Activated CD4-positive, alpha-beta T cell treated with anti-CD3 and anti-CD28 coated beads, Interleukin-2, amount 10 ng/mL, durations not matched to agents 7 days and 5 days (primary cell): Measurements from ENCODE around the gene JAKMIP1. TPM values are rescaled to one million over a fixed set of nuclear protein-coding genes. Genes with fewer than 3 reads are reported as not detected.

ENCODE experiments used
- CTCF ChIA-PET: fragments of 350-600 bp; sonication (Branson Sonifier 250); formaldehyde crosslinking; loops from one replicate; lab custom pipeline; 2021; ENCODE audit warnings: antibody characterized with exemption; lab: Charles Lee
- POLR2A ChIA-PET: fragments of 350-600 bp; sonication (Branson Sonifier 250); formaldehyde crosslinking; loops from one replicate; lab custom pipeline; 2021; ENCODE audit warnings: antibody characterized with exemption; lab: Charles Lee
- DNase-seq: peaks from one replicate; pipeline ENCODE4 v3.0.0-alpha.2; 2020
- H3K27ac Mint-ChIP-seq: one replicate; pipeline ENCODE4 v1.8.0; 2021; ENCODE audit warnings: mild to moderate bottlenecking, moderate library complexity, mixed read lengths
- H3K27me3 Mint-ChIP-seq: one replicate; pipeline ENCODE4 v1.8.0; 2021; ENCODE audit warnings: mixed read lengths
- H3K36me3 Mint-ChIP-seq: one replicate; pipeline ENCODE4 v1.8.0; 2021; ENCODE audit warnings: low read depth, mixed read lengths
- H3K4me1 Mint-ChIP-seq: one replicate; pipeline ENCODE4 v1.8.0; 2021; ENCODE audit warnings: mixed read lengths
- H3K4me3 Mint-ChIP-seq: one replicate; pipeline ENCODE4 v1.8.0; 2021; ENCODE audit warnings: mild to moderate bottlenecking, moderate library complexity, mixed read lengths
- H3K9me3 Mint-ChIP-seq: one replicate; pipeline ENCODE4 v1.8.0; 2021; ENCODE audit warnings: mixed read lengths
- total RNA-seq, 2 experiments: library from RNA; stranded (reverse); gene quantifications; one replicate each; pipeline ENCODE4 v1.2.3, GENCODE V29; 2021

JAKMIP1 gene
- total RNA-seq, 2 experiments from 2014 or later: 9.6 to 10.9 TPM

DNA sequence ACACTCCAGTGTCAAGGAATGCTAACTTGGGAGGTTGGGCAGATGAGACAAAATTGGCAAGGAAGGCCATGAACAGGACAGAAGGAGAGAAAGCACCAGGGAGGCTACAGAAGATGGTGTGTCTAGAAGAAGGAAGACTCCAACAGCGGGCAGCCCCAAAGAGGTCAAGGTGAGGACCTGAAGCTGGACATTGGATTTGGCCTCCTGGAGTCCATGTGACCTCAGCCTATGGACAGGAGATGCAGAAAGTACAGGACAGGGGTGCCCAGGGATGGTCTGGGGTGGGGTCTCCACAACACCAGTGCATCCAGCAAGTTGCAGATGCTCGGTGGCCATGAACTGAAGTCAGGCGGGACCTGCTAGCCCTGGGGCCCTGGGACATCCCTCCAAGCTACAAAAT is 86.2 kb downstream of the JAKMIP1 start:
- Mint-ChIP-seq H3K4me3 (no peak overlapping the region), H3K9me3 (no peaks in the 10 kb centered on the region), H3K27ac (no peak overlapping the region), H3K27me3 (peaks cover 7% of the 10 kb centered on the region), H3K36me3 (peaks cover 4% of the 10 kb centered on the region), H3K4me1 (peaks cover 14% of the 10 kb centered on the region)
- no peak for DNase-seq
- CTCF ChIA-PET: interaction anchor here (0.8 to 1.1 kb wide), 3 partner anchors 72 to 319 kb away, joined by 3 read pairs; no protein-coding TSS in a partner anchor
- POLR2A ChIA-PET: no interaction called here

DNA sequence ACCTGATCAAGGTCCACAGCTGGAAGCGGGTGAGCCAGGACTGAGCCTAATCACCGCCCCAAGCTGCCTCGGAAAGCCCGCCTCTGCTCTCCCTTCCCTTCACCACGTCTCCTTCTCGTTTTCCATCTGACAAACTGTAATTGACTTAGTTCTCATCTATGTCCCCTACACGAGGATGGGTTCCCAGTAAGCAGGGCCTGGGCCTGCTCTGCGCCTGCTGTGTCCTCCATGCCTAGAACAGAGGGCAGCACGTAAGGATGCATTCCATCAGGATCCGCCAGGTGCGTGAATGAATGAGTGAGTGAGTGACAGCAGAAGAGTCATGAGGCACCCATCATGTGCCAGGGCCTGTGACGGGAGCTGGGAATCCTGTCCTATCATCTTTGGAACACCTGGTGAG is 86.7 kb downstream of the JAKMIP1 start:
- H3K27ac Mint-ChIP-seq: no peak overlapping the region

DNA sequence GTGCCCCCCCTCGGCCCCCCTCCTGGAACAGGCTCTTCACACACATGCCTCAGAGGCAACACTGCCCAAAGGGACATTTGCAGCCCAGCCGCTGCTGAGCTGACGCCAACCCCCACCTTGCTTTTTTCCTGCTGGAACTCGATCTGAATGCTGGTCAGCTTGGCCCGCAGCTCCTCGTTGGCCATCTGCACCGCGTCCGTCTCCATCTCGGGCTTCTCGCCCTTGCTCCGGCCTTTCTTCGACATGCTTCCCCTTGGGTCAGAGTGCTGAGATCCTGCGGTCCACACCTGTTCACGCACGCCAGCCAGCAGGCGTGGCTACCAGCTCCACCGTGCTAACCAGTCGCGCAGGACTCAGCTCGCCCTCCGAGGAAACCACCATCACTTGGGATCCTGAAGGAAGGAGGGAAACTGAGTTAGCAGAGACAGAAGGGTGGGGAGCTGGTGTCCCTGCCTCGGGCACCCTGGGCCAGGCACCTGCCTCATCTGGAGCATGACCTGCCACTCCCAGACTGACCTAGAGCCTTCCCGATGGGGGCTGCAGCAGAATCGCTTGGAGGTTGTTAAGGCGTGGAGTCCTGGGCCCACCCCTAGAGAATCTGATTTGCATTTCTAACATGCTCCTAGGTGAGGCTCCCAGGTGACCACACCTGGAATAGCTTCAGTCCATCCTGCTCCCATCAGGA is 87.6 kb downstream of the JAKMIP1 start:
- Mint-ChIP-seq H3K36me3 (peaks cover 4% of the 10 kb centered on the region), H3K4me3 (no peak overlapping the region), H3K27me3 (peaks cover 7% of the 10 kb centered on the region), H3K9me3 (no peaks in the 10 kb centered on the region), H3K27ac (no peak overlapping the region), H3K4me1 (peaks cover 14% of the 10 kb centered on the region)
- CTCF ChIA-PET: interaction anchor here (1.5 kb wide), 1 partner anchor 22 kb away, joined by 6 read pairs; no protein-coding TSS in a partner anchor
- DNase-seq: no peak
- POLR2A ChIA-PET: no interaction called here

More for the DNA sequence above, 86.7 kb downstream of the JAKMIP1 start:
- Mint-ChIP-seq H3K4me1 (peaks cover 14% of the 10 kb centered on the region), H3K36me3 (peaks cover 4% of the 10 kb centered on the region), H3K4me3 (no peak overlapping the region), H3K27me3 (peaks cover 7% of the 10 kb centered on the region), H3K9me3 (no peaks in the 10 kb centered on the region)
- ChIA-PET POLR2A (no interaction called here), CTCF (interaction anchor here (0.9 to 1.1 kb wide), 2 partner anchors 71 to 217 kb away, joined by 3 read pairs; no protein-coding TSS in a partner anchor)
- no peak for DNase-seq

DNA sequence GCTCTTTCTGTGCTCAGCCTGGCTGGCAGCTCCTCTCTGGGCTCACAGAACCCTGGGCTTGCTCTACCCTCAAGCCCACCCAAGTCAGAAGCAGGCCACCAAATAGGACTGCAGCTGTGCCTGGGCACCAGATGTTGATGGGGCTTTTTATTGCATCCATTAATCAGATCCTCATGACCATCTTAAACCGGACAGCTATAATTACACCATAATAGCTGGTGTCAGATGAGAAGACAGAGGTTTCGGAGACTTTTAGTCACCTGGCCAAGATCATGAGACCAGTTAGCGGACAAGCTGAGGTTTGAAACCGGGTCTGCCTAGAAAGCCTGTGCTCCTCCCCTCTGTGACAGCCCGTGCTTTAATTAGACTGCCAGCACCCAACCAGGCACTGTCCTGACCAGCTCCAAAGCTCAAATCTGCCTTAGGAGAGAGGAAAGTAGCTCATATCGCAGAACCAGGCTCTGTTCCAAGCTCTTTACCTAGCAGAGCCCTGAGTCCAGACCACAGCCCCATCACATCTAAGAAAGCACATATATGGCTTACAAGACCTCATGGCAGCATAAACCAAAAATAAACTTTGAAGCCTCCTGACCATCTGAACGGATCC is 88.9 kb downstream of the JAKMIP1 start:
- H3K4me3 Mint-ChIP-seq: no peak overlapping the region
- H3K4me1 Mint-ChIP-seq: peaks cover 14% of the 10 kb centered on the region
- DNase-seq: no peak
- H3K9me3 Mint-ChIP-seq: no peaks in the 10 kb centered on the region
- H3K36me3 Mint-ChIP-seq: peaks cover 4% of the 10 kb centered on the region
- no peaks in the 10 kb centered on the region for H3K27me3 Mint-ChIP-seq
- no peak overlapping the region for H3K27ac Mint-ChIP-seq
- ChIA-PET POLR2A (no interaction called here), CTCF (interaction anchor here (1.5 kb wide), 1 partner anchor 23 kb away, joined by 6 read pairs; no protein-coding TSS in a partner anchor)

DNA sequence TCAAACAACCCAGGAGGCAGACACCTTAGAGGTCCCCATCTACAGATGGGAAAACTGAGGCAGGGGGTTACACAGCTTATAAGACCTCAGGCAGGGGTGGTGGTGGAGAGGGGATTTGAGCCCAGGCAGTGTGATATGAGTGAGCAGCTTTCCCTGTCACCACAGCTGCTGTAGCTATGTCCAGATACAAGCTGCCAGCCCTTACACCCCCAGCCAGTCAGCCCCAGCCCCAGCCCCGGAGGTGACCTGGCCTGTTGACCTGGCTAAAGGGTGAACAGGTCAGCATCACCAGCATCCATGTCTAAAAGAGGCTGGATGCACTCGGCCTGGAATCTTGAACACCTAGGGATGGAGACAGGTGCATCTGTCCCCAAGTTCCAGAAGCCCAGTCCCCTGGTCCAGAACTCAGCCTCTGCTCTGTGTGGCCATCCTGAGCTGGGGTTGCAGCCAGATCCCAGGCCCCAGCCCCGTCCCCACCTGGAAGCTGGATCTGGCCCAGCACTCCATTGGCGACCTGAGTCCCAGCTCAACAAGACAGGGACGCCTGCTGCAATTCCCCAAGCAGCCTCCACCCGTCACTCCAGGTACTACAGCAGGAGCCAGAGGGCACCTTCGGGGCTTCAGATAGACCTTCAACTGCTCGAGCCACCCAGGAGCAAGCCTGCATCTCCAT is 89.5 kb downstream of the JAKMIP1 start:
- Mint-ChIP-seq H3K9me3 (no peaks in the 10 kb centered on the region), H3K27ac (no peak overlapping the region), H3K4me1 (peaks cover 14% of the 10 kb centered on the region), H3K27me3 (no peaks in the 10 kb centered on the region), H3K4me3 (no peak overlapping the region), H3K36me3 (peaks cover 6% of the 10 kb centered on the region)
- ChIA-PET CTCF (no interaction called here), POLR2A (no interaction called here)
- no peak for DNase-seq

DNA sequence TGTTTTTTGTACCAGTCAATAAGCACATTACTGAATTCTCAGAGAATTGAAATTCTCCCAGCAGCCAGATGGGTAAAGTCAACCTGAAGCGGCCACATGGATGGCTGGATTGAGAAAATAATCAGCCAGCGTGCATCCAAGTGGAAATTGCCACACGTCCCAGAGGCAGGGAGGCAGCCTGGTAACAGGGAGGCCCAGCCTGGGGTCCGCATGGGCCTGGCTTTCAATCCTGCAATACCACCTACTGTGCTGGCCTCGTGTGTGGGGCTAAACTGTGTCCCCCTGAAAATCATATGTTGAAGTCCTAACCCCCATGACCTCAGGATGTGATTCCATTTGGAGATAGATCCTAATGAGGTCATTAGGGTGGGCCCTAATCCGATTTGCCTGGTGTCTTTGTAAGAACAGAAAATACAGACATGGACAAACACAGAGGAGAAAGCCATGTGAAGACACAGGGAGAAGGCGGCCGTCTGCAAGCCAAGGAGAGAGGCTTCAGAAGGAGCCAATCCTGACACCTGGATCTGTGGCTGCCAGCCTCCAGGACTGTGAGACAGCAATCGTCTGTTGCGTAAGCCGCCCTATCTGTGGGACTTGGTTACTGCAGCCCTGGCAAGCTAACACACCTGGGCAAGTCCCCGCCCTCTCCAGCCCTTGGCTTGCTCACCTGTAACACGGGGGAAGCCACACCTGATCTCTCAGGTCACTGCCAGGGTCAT is 90.3 kb downstream of the JAKMIP1 start:
- Mint-ChIP-seq H3K27me3 (no peaks in the 10 kb centered on the region), H3K9me3 (no peaks in the 10 kb centered on the region), H3K27ac (no peak overlapping the region), H3K4me1 (peaks cover 13% of the 10 kb centered on the region), H3K36me3 (peaks cover 7% of the 10 kb centered on the region), H3K4me3 (no peak overlapping the region)
- ChIA-PET POLR2A (no interaction called here), CTCF (no interaction called here)
- no peak for DNase-seq

DNA sequence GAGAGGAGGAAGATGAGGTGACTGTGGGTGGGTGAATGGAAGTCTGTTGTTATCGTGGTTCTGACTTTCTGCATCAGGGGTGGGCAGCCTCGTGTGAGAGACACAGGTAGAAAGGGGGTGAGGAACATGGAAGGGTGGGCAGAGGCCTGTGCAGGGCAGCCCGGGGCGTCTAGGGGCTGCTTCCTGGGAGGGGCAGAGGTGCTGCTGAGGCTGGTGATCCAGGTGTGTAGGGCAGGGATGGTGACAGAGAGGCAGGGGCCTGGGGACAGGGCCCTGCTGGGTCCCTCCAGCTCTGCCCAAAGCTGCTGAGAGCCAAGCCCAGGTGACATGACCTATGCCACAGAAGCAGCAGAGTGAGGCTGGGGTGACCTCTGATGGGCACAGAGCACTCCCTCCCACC is 92.5 kb downstream of the JAKMIP1 start:
- Mint-ChIP-seq H3K27me3 (no peaks in the 10 kb centered on the region), H3K27ac (no peak overlapping the region), H3K9me3 (no peaks in the 10 kb centered on the region), H3K4me1 (no peaks in the 10 kb centered on the region), H3K4me3 (no peak overlapping the region), H3K36me3 (peaks cover 11% of the 10 kb centered on the region)
- no peak for DNase-seq
- POLR2A ChIA-PET: no interaction called here
- CTCF ChIA-PET: no interaction called here

DNA sequence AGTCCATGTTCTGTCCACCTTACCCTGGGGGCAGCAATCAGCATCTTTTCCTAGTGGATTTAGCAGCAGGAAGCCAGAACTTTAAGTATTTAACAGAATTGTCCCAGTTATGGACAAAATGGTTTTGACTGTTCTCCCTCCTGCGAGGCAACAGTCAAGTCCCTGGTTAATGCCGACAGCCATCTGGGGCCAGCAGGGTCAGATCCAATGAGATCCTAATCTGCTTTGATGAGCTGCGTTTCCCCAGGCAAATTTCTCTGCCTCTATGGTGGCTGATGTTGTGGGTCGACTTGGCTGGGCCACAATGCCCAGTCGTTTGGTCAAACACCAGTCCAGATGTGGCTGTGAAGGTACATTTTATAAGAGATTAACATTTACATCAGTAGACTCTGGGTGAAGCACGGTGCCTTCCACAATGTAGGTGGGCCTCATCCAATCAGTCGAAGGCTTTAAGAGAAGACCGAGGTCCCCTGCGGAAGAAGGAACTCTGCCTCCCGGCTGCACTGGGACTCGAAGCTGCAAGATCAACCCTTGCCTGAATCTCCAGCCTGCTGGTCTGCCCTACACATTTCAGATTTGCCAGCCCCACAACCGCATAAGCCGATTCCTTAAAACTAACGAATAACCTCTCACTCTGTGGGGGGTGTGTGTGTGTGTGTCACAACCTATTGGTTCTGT is 93.1 kb downstream of the JAKMIP1 start:
- Mint-ChIP-seq H3K27me3 (no peaks in the 10 kb centered on the region), H3K4me3 (no peak overlapping the region), H3K36me3 (peaks cover 11% of the 10 kb centered on the region), H3K27ac (no peak overlapping the region), H3K4me1 (no peaks in the 10 kb centered on the region), H3K9me3 (no peaks in the 10 kb centered on the region)
- ChIA-PET POLR2A (no interaction called here), CTCF (no interaction called here)
- no peak for DNase-seq

DNA sequence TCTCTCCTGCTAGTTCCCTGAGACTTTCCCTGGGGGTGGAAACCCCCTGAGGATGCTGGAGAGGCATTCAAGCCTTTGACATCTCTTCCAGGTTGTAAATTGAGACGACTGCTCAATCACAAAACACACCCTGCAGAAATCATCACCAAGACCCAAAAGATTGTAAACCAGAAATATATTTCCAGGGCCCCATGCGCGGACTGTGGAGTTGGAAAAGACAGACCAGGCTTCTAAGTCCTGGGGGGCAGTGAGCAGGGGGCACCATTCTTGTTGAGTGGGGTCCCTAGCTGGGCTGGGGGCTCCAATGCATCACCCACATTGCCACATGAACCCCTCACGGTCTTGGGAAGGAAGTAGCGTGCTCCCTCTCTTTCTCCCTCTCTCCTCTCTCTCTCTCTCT is 94.2 kb downstream of the JAKMIP1 start:
- H3K27ac Mint-ChIP-seq: no peak overlapping the region
- ChIA-PET POLR2A (no interaction called here), CTCF (no interaction called here)
- no peaks in the 10 kb centered on the region for H3K9me3 Mint-ChIP-seq
- no peaks in the 10 kb centered on the region for H3K27me3 Mint-ChIP-seq
- H3K4me1 Mint-ChIP-seq: no peaks in the 10 kb centered on the region
- DNase-seq: no peak
- H3K36me3 Mint-ChIP-seq: peaks cover 11% of the 10 kb centered on the region
- H3K4me3 Mint-ChIP-seq: no peak overlapping the region

DNA sequence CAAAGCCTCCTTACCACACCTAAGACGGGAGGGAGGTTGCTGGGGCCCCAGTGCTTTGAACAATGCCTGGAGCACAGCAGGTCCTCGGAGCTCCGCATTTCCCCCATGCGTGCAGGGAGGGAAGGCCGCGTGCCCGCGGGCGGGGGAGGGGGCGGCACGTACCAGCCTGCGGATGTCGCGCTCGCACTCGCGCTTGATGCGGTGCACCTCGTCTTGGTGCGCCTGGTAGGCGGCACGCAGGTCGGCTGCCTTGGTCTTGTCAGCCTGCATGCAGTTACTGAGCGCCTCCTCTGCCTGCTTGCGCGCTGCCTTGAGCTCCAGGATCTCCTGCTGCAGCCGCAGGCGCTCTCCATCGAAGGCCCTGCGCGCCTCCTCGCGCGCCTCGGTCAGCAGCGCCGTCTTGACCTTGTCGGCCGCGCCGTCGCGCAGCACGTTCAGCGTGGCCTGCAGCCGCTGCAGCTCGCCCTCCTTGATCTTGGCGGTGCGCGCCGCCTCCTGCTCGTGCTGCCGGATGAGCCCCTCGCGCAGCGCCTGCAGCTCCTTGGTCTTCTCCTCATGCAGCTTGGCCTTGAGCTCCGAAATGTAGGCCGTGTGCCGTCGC is 94.9 kb downstream of the JAKMIP1 start:
- Mint-ChIP-seq H3K9me3 (no peaks in the 10 kb centered on the region), H3K27ac (no peak overlapping the region), H3K27me3 (no peaks in the 10 kb centered on the region), H3K4me3 (no peak overlapping the region), H3K36me3 (peaks cover 11% of the 10 kb centered on the region), H3K4me1 (no peaks in the 10 kb centered on the region)
- ChIA-PET CTCF (no interaction called here), POLR2A (no interaction called here)
- no peak for DNase-seq

DNA sequence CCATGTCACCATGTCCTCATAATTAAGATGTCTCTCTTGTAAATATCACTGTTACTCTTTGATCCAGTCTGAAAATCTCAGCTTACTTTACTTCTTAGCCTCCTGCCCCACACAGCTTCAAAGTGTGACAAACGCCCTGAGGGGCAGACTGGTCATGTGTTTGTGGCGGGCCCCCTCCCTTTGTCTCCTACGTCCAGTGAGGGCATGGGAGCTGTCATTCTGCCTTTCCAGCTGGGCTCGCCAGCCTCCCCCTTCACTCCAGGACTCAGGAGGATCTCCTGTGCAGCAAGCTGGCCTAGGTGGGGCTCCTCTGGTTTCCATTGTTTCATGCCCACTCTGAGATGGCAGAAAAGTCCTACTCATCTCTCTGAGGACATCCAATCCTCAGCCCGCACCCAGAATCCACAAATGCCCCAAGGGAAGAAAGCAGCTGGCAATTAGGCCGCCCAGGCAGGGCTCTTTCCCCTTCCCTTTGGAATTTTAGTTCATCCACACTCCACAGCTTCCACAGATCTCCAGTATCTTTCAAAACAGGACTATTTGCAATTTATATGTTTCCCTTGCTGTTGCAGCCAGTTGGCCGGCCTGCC is 95.7 kb downstream of the JAKMIP1 start:
- no peaks in the 10 kb centered on the region for H3K4me1 Mint-ChIP-seq

DNA sequence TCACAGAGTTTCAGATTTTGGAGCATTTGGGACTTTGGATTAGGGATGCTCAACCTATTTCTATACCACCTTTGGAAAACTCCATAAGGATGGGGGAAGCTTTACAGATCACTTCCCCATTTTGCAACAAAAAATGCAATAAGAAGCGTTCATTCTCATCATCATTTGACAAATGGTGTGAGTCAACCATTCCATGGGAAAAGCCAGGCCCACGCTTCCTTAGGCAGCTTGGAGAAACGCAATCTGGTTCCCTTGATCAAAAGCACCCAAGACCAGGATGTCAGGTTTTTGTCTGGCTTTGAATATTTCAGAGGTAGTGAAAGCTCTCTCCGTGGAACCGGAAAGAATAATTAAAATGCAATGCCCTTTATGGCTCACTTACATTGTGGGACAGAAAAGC is 102.8 kb downstream of the JAKMIP1 start:
- no peaks in the 10 kb centered on the region for H3K36me3 Mint-ChIP-seq
- no peaks in the 10 kb centered on the region for H3K27me3 Mint-ChIP-seq
- H3K4me3 Mint-ChIP-seq: no peak overlapping the region
- H3K9me3 Mint-ChIP-seq: peaks cover 4% of the 10 kb centered on the region
- no peak overlapping the region for H3K27ac Mint-ChIP-seq
- CTCF ChIA-PET: interaction anchor here (0.7 kb wide), 1 partner anchor 14 kb away, joined by 5 read pairs; no protein-coding TSS in a partner anchor
- H3K4me1 Mint-ChIP-seq: peaks cover 9% of the 10 kb centered on the region
- no peak for DNase-seq
- POLR2A ChIA-PET: no interaction called here

More for the DNA sequence above, 95.7 kb downstream of the JAKMIP1 start:
- peaks cover 11% of the 10 kb centered on the region for H3K36me3 Mint-ChIP-seq
- ChIA-PET POLR2A (no interaction called here), CTCF (no interaction called here)
- no peaks in the 10 kb centered on the region for H3K27me3 Mint-ChIP-seq
- no peak overlapping the region for H3K4me3 Mint-ChIP-seq
- no peak for DNase-seq
- no peaks in the 10 kb centered on the region for H3K9me3 Mint-ChIP-seq
- H3K27ac Mint-ChIP-seq: no peak overlapping the region
